SK-N-MC (cell line): ENCODE results near the gene GON4L.

Source experiments
- DNase-seq: peaks from one replicate; pipeline ENCODE4 v3.0.0-alpha.2; 2011; ENCODE audit warnings: low read depth, low spot score
- H3K27ac ChIP-seq: fragments of 200-600 bp; sonication (generic); 2 replicates; pipeline ENCODE4 v1.5.1; 2016; ENCODE audit warnings: mixed run types
- H3K36me3 ChIP-seq: fragments of 200-600 bp; sonication (generic); 2 replicates; pipeline ENCODE4 v1.6.1; 2017; ENCODE audit warnings: antibody characterized with exemption, low read length, mixed read lengths; ENCODE audit not compliant: insufficient read depth
- H3K4me3 ChIP-seq: fragments of 200-600 bp; sonication (generic); 2 replicates; pipeline ENCODE4 v1.5.1; 2016
- H3K9ac ChIP-seq: fragments of 200-600 bp; sonication (generic); 2 replicates; pipeline ENCODE4 v1.8.0; 2017; ENCODE audit warnings: mixed run types, mixed read lengths; ENCODE audit not compliant: insufficient read length
- H3K9me3 ChIP-seq: fragments of 200-600 bp; sonication (generic); 2 replicates; pipeline ENCODE4 v1.6.1; 2017; ENCODE audit warnings: low read depth, mild to moderate bottlenecking, antibody characterized with exemption, low read length, moderate library complexity, mixed read lengths
- EZH2 ChIP-seq: fragments of 200-600 bp; sonication (generic); IDR thresholded peaks from one replicate; pipeline ENCODE4 v1.6.1; 2017; ENCODE audit warnings: antibody characterized with exemption
- FOXP2 ChIP-seq: optimal IDR thresholded peaks from 2 replicates; pipeline ENCODE3; 2011; ENCODE audit warnings: mild to moderate bottlenecking, moderate library complexity; ENCODE audit not compliant: insufficient read depth; ENCODE audit errors: extremely low read length, control extremely low read depth
- POLR2AphosphoS5 ChIP-seq: IDR thresholded peaks from 2 replicates; pipeline ENCODE4 v1.6.1; 2012; ENCODE audit warnings: mild to moderate bottlenecking, low read depth, low read length, borderline replicate concordance

The GON4L gene

GRCh38 chr1:155861896-155862295 lies 4.9 kb upstream of the GON4L start:
- TF ChIP-seq FOXP2 (no peak), POLR2AphosphoS5 (no peak), EZH2 (no peak)
- Histone ChIP-seq H3K4me3 (no peak overlapping the region), H3K36me3 (no peaks in the 10 kb centered on the region), H3K9ac (no peak overlapping the region), H3K9me3 (no peaks in the 10 kb centered on the region), H3K27ac (no peak overlapping the region)
- no peak for DNase-seq

- no peaks in the 10 kb centered on the region for H3K9me3 ChIP-seq
- DNase-seq = no peak
- TF ChIP-seq POLR2AphosphoS5 (no peak), EZH2 (no peak), FOXP2 (no peak)
- H3K27ac ChIP-seq = no peak overlapping the region
- H3K4me3 ChIP-seq = no peak overlapping the region
- no peak overlapping the region for H3K9ac ChIP-seq
- H3K36me3 ChIP-seq = no peaks in the 10 kb centered on the region
Measured at GRCh38 chr1:155860970-155861510, 4.0 kb upstream of the GON4L start.

- Histone ChIP-seq H3K9ac (no peak overlapping the region), H3K9me3 (no peaks in the 10 kb centered on the region), H3K4me3 (no peak overlapping the region), H3K27ac (no peak overlapping the region), H3K36me3 (no peaks in the 10 kb centered on the region; the same call in 1 of the 2 replicates)
- TF ChIP-seq POLR2AphosphoS5 (no peak), FOXP2 (no peak), EZH2 (no peak)
- no peak for DNase-seq
Measured at GRCh38 chr1:155859881-155860871, 3.2 kb upstream of the GON4L start.

- peak; percentile 72 for DNase-seq
- Histone ChIP-seq H3K4me3 (peak within 1 kb of the TSS; percentile 73), H3K9me3 (no peaks in the 10 kb centered on the region), H3K27ac (peak within 1 kb of the TSS; percentile 79), H3K9ac (peak within 1 kb of the TSS; percentile 74), H3K36me3 (peaks cover 4% of the 10 kb centered on the region; the same call in 1 of the 2 replicates)
- peak; percentile 53; the same call in 1 of the 2 replicates for TF ChIP-seq POLR2AphosphoS5
- TF ChIP-seq FOXP2 = no peak
Measured at GRCh38 chr1:155859234-155859829, 2.3 kb upstream of the GON4L start, which contains the start of gene SYT11. SYT11 (plus strand) TSS chr1:155859567; CDS start chr1:155859762, 195 bp downstream.

GRCh38 chr1:155858800-155859233 lies 1.8 kb upstream of the GON4L start:
- Histone ChIP-seq H3K36me3 (peaks cover 8% of the 10 kb centered on the region), H3K27ac (peak overlapping the region; percentile 79), H3K9me3 (no peaks in the 10 kb centered on the region), H3K9ac (peak overlapping the region; percentile 74), H3K4me3 (peak overlapping the region; percentile 73)
- no peak for DNase-seq
- TF ChIP-seq FOXP2 (no peak), POLR2AphosphoS5 (no peak), EZH2 (no peak)

- TF ChIP-seq EZH2 = no peak
- no peak for TF ChIP-seq POLR2AphosphoS5
- TF ChIP-seq FOXP2 = no peak
- Histone ChIP-seq H3K36me3 (peaks cover 26% of the 10 kb centered on the region), H3K27ac (peak overlapping the region; percentile 12; the same call in 1 of the 2 replicates), H3K9ac (peak overlapping the region; percentile 93), H3K9me3 (no peaks in the 10 kb centered on the region), H3K4me3 (peak overlapping the region; percentile 81)
- DNase-seq = no peak
Measured at GRCh38 chr1:155856257-155856974, 598 bp downstream of the GON4L start.

DNA sequence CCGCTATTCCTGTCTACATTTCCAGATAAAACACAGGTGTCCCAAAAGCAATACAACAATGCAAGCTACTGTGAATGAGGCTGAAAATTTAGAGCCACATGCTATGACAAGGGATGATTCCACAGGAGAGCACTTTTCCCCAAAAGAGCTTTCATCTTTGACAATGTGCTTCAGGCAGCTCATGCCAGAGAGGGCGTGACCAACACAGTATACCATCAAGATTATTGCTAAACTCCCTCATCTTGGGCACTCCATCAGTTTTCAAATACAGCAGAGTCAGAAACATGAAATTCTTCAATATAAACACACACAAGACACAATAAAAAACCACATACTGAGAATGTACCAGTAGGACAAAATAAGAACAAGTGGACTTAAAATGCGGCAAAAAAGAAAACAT lies 6.7 kb downstream of the GON4L start:
- no peak for DNase-seq
- H3K36me3 ChIP-seq = peaks cover 58% of the 10 kb centered on the region
- H3K9me3 ChIP-seq = no peaks in the 10 kb centered on the region
- TF ChIP-seq POLR2AphosphoS5 (no peak), FOXP2 (no peak), EZH2 (no peak)
- no peak overlapping the region for H3K4me3 ChIP-seq
- H3K9ac ChIP-seq = no peak overlapping the region
- no peak overlapping the region for H3K27ac ChIP-seq

DNA sequence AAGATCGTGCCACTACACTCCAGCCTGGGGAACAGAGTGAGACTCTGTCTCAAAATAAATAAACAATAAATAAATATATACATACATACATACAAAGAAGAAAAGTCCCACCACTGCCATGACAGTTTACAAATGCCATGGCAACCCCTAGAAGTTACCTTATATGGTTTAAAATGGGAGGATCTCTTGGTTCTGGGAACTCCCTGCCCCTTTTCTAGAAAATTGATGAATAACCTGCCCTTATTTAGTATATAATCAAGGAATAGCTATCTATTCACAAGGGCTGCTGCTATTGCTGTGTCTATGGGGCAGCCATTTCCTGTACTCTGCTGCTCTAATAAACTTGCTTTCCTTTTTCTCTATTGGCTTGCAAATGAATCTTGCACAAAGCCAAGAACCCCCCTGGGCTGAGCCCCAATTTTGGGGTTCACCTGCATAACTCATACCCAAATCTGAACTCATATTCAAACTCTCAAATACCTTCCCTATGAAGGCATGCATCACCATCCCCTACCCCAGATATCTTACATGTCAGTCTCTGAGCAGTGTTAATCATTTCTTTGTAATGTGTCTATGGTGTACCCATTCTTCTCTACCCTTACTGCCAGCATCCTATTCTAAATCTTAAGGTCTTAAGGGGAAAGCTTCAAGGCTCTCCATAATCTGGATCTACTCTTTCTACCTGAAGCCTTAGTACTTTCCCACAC lies 9.0 kb downstream of the GON4L start:
- peak overlapping the region; percentile 3; the same call in 1 of the 2 replicates for H3K27ac ChIP-seq
- no peak for TF ChIP-seq POLR2AphosphoS5
- no peak for TF ChIP-seq EZH2
- TF ChIP-seq FOXP2 = no peak

More for the DNA sequence above, 9.0 kb downstream of the GON4L start:
- Histone ChIP-seq H3K36me3 (peaks cover 61% of the 10 kb centered on the region), H3K4me3 (no peak overlapping the region), H3K9ac (no peak overlapping the region), H3K9me3 (no peaks in the 10 kb centered on the region)
- no peak for DNase-seq
